22Rv1 (cell line): ENCODE data around the gene FAM89A.

Source experiments
- H3K27ac ChIP-seq: fragments of 450-650 bp; 2 replicates; pipeline ENCODE4 v1.5.1; 2017
- CTCF ChIP-seq: fragments of 450-650 bp; IDR thresholded peaks from 2 replicates; pipeline ENCODE4 v1.5.1; 2017; ENCODE audit warnings: mild to moderate bottlenecking
- ZFX ChIP-seq: fragments of 450-650 bp; IDR thresholded peaks from 2 replicates; pipeline ENCODE4 v1.6.1; 2017; ENCODE audit warnings: antibody characterized with exemption, borderline replicate concordance

Gene FAM89A

GRCh38 chr1:231065510-231066241 lies 25.6 kb upstream of the FAM89A start:
- H3K27ac ChIP-seq, result no peak overlapping the region
- TF ChIP-seq CTCF (no peak), ZFX (no peak)

DNA sequence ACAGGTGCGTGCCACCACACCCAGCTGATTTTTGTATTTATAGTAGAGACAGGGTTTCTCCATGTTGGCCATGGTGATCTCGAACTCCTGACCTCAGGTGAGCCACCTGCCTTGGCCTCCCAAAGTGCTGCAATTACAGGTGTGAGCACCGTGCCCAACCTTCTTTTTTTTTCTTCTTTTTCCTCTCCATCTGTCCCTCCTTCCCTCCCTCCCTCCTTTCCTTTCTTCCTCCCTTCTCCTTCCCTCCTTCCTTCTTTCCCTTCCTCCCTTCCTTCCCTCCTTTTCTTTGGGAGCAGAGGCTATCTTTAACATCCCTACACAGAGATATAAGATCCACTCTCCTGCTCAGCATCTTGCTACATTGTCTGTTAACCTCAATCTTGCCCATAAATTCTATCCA lies 24.4 kb upstream of the FAM89A start:
- H3K27ac ChIP-seq, result no peak overlapping the region
- TF ChIP-seq CTCF (no peak), ZFX (no peak)

DNA sequence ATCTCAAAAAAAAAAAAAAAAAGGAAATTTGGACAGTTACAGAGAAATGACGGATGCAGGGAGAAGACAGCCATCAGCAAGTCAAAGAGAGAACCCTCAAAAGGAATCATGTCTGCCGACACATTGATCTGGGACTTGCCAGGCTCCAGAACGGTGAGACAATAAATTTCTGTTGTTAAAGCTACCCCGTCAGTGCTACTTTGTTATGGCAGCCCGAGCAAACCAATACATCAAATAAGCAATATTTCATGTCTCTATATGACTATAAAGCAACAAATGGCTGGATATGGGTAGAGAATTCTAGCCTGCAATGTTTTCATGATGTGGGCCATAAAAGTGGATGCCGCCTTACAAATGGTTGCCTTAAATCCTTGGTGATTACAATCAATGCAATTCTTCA lies 23.3 kb upstream of the FAM89A start:
- TF ChIP-seq CTCF (no peak), ZFX (no peak)
- no peak overlapping the region for H3K27ac ChIP-seq

DNA sequence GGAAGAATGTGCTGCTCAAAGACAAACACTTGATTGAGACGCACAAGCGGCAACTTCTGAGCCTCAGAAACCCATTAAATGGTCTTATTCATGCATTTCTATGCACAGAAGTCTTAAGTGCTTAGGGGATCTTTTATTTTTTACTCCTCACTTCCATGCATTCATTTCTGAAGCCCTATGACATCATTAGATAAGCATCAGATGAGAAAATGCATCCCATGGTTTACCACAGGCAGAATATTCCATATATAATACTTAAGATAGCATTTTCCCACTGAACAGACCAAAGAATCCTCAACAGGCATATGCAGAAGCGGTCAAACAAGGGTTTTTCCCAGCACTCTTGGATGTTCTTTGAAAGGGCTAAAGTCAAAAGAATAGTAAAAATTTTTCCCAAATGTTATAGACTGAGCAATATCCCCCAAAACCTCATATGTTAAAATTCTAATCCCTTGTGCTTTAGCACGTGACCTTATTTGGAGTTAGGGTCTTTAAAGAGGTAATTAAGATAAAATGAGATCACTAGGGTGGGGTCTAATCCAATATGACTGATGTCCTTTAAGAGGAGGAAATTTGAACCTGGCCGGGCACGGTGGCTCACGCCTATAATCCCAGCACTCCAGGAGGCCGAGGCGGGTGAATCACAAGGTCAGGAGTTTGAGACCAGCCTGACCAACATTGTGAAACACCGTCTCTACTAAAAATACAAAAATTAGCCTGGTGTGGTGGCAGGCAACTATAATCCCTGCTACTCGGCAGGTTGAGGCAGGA lies 22.6 kb upstream of the FAM89A start:
- no peak overlapping the region for H3K27ac ChIP-seq
- TF ChIP-seq ZFX (no peak), CTCF (no peak)

DNA sequence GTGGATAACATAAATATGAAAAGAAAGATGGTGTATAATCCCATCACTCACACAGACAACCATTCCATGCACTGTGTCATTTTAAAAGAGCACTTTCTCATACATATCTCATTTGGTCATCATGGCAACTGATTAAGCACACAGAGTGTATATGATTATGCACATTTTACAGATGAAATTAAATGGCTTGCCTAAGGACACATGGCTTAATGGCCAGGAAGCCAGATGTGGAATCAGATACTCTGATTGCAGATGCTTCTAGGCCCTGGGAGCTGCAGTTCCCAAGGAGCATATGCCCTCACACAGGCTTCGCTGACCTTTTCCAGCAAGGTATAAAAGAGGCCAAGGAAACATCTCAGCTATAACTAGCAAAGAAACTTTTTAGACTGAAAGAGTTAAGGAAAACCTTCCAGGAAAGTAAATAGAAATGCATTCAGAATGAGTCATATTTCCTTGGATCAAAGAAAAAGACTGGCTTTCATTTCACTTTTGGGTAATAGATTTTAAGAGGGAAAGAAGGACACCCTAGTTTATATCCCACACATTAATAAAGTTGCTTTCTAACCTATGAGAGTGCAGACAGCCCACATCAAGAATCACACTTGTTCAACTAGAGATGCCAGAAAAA lies 19.6 kb upstream of the FAM89A start:
- TF ChIP-seq CTCF (no peak), ZFX (no peak)
- no peak overlapping the region for H3K27ac ChIP-seq

GRCh38 chr1:231058416-231059109 lies 18.5 kb upstream of the FAM89A start:
- TF ChIP-seq ZFX (no peak), CTCF (no peak)
- H3K27ac ChIP-seq, result no peak overlapping the region
